K562 (cell line): ENCODE data around the gene CADPS2. TPM values are rescaled to one million over a fixed set of nuclear protein-coding genes. Genes with fewer than 3 reads are reported as not detected.
"Not testable (repeated sequence)": the region's sequence is repeated elsewhere in the genome, so short reads cannot be mapped to it uniquely, and the experiment has no call there.

Experiments used
- ATAC-seq: fragments of 200-7000 bp; cut with Tn5 transposase; 3 replicates; pipeline ENCODE4 v1.9.1; 2020; ENCODE audit warnings: moderate library complexity
- BruUV-seq: library from RNA; stranded (reverse); fragments of 400-500 nt; replicated peaks from 2 replicates; lab custom pipeline; 2021; lab: Mats Ljungman, UMichigan
- CTCF ChIA-PET: fragments of 300-600 bp; formaldehyde crosslinking; extraction: SDS; loops from one replicate; lab custom pipeline; 2021; ENCODE audit warnings: low intra/inter-chr PET ratio; lab: Yijun Ruan, JAX
- POLR2A ChIA-PET: fragments of 300-600, 350-650 bp; sonication (Branson Sonifier 250); formaldehyde crosslinking; extraction: SDS; loops from one replicate; lab custom pipeline; 2021; ENCODE audit warnings: antibody characterized with exemption, inconsistent platforms; lab: Yijun Ruan, JAX
- DNase-seq, 4 experiments: peaks; one replicate each; pipeline versions ENCODE4 v3.0.0 to v3.0.0-alpha.2; 2011 to 2018; ENCODE audit warnings: low spot score in 3 of 4, mixed read lengths in 3 of 4; ENCODE audit errors: extremely low read depth in 1 of 4
- FAIRE-seq: peaks from 2 replicates; lab custom pipeline; 2011; peaks lifted over from hg19 to GRCh38; lab: Jason Lieb, UNC
- H2AFZ ChIP-seq: 2 replicates; pipeline ENCODE4 v1.6.0; 2011; ENCODE audit warnings: low read depth, low read length, control low read depth, inconsistent platforms
- H3K27ac ChIP-seq: fragments of 200-600 bp; 3 replicates; pipeline ENCODE4 v1.8.0; 2011; ENCODE audit warnings: low read depth, mild to moderate bottlenecking, control low read depth, inconsistent platforms, low read length, moderate library complexity, mixed read lengths; ENCODE audit errors: extremely low read depth
- H3K27me3 ChIP-seq, 2 experiments: fragments of 300-600 bp in 1 of 2; 2 replicates in 1 of 2; 3 replicates in 1 of 2; pipeline versions ENCODE4 v1.6.0 to v1.8.0; 2011; ENCODE audit warnings: inconsistent platforms in 2 of 2, low read length in 2 of 2, mild to moderate bottlenecking in 1 of 2, mixed read lengths in 1 of 2, moderate library complexity in 1 of 2; ENCODE audit not compliant: control insufficient read depth in 2 of 2, insufficient read depth in 2 of 2
- H3K36me3 ChIP-seq: fragments of 300-600 bp; 3 replicates; pipeline ENCODE4 v1.8.0; 2011; ENCODE audit warnings: mild to moderate bottlenecking, low read length, inconsistent platforms; ENCODE audit not compliant: control insufficient read depth, insufficient read depth
- H3K4me1 ChIP-seq, 2 experiments: fragments of 200-600 bp in 1 of 2; replicated peaks in 1 of 2; 2 replicates in 1 of 2; 3 replicates in 1 of 2; pipeline versions ENCODE4 v1.5.1 to v1.8.0; 2011; ENCODE audit warnings: inconsistent platforms in 2 of 2, low read length in 2 of 2, mild to moderate bottlenecking in 1 of 2, mixed read lengths in 1 of 2, moderate library complexity in 1 of 2; ENCODE audit not compliant: control insufficient read depth in 2 of 2, insufficient read depth in 2 of 2
- H3K4me2 ChIP-seq: 2 replicates; pipeline ENCODE4 v1.6.1; 2011; ENCODE audit warnings: low read length, control low read depth, inconsistent platforms, mixed read lengths; ENCODE audit not compliant: insufficient read depth
- H3K4me3 ChIP-seq: fragments of 200-600 bp; sonication (generic), shearing (Covaris generic); 2 replicates; pipeline ENCODE4 v1.5.1; 2016; ENCODE audit warnings: control low read depth, inconsistent platforms
- H3K79me2 ChIP-seq: fragments of 200-600 bp; 3 replicates; pipeline ENCODE4 v1.8.0; 2011; ENCODE audit warnings: low read length, inconsistent platforms; ENCODE audit not compliant: control insufficient read depth, insufficient read depth
- H3K9ac ChIP-seq, 2 experiments: 2 replicates each; pipeline versions ENCODE4 v1.6.0 to v1.6.1; 2011; ENCODE audit warnings: low read depth in 2 of 2, low read length in 2 of 2, control low read depth in 1 of 2, inconsistent platforms in 1 of 2, mild to moderate bottlenecking in 1 of 2, mixed read lengths in 1 of 2; ENCODE audit not compliant: insufficient read depth in 1 of 2
- H3K9me1 ChIP-seq: one replicate; pipeline ENCODE4 v1.6.0; 2011; ENCODE audit warnings: inconsistent platforms, mild to moderate bottlenecking, low read length, moderate library complexity; ENCODE audit not compliant: control insufficient read depth, insufficient read depth
- H3K9me3 ChIP-seq: replicated peaks from 2 replicates; pipeline ENCODE4 v1.5.1; 2011; ENCODE audit warnings: low read depth, low read length, inconsistent platforms; ENCODE audit not compliant: control insufficient read depth, insufficient read depth
- H4K20me1 ChIP-seq: replicated peaks from 2 replicates; pipeline ENCODE4 v1.6.1; 2011; ENCODE audit warnings: low read length, inconsistent platforms, mixed read lengths; ENCODE audit not compliant: control insufficient read depth, insufficient read depth
- HNRNPH1 ChIP-seq: fragments of 200-400 bp; formaldehyde crosslinking; optimal IDR thresholded peaks from 2 replicates; pipeline ENCODE3; 2017; ENCODE audit warnings: low read depth, mild to moderate bottlenecking, low read length, moderate library complexity
- KDM5B ChIP-seq: fragments of 200-600 bp; sonication (generic); IDR thresholded peaks from 2 replicates; pipeline ENCODE4 v1.6.1; 2012; ENCODE audit warnings: low read depth, mild to moderate bottlenecking, moderate library complexity, low read length, control low read depth, inconsistent platforms; ENCODE audit not compliant: insufficient replicate concordance
- RFX7 ChIP-seq: fragments of 250-450 bp; sonication (Bioruptor Pico); IDR thresholded peaks from 2 replicates; pipeline ENCODE4 v1.5.1; 2021; ENCODE audit warnings: mild to moderate bottlenecking
- ZNF23 ChIP-seq: fragments of 250-450 bp; sonication (Bioruptor Pico); IDR thresholded peaks from 2 replicates; pipeline ENCODE4 v1.4.0; 2020; ENCODE audit warnings: mild to moderate bottlenecking
- WGBS: fragments of 100-300 bp; shearing (Covaris generic); methylation state at CpG from one replicate; pipeline ENCODE4 v1.1.6; 2016; ENCODE audit warnings: low coverage, mixed read lengths; ENCODE audit not compliant: insufficient coverage; ENCODE audit errors: missing lambda C conversion rate; 5-methylcytosine and 5-hydroxymethylcytosine counted together
- in situ Hi-C: fragments of 300-500 bp; cut with MboI; formaldehyde crosslinking; loops from 4 replicates; pipeline ENCODE4 v1.15.0; 2018; ENCODE audit warnings: inconsistent platforms, mixed read lengths
- intact Hi-C: fragments of 100-400 bp; cut with micrococcal nuclease; formaldehyde crosslinking; loops from 2 replicates; pipeline ENCODE4 v1.14.2; 2022
- polyA plus RNA-seq, 8 experiments: library from polyadenylated mRNA; depleted of rRNA in 4 of 8; stranded (reverse) in 5 of 8; unstranded in 3 of 8; fragments of >200 nt; fragmentation: Nextera tagmentation in 2 of 8; fragmentation: Illumina TruSeq in 1 of 8; extraction: Ambion mirVana in 2 of 8; extraction: Trizol in 1 of 8; gene quantifications; 2 replicates each; pipeline versions ENCODE4 v1.2.1 to v1.2.3, GENCODE V29; 2011 to 2014; ENCODE audit warnings: inconsistent platforms in 1 of 8, missing spikeins in 1 of 8
- total RNA-seq, 7 experiments: library from RNA; depleted of rRNA in 6 of 7; stranded (reverse); fragments of >200 nt in 6 of 7; fragmentation: Illumina TruSeq in 2 of 7; extraction: Trizol in 2 of 7; gene quantifications; 2 replicates each; pipeline versions ENCODE4 v1.2.1 to v1.2.3, GENCODE V29; 2011 to 2021; ENCODE audit warnings: low replicate concordance in 1 of 7

The CADPS2 gene
- total and polyA plus RNA-seq, 9 of the 15 experiments (the other 6 are each of a cell fraction or from before 2014, with no cell fraction given): 0.03 to 0.14 (median 0.04) TPM; not detected in 1

GRCh38 chr7:122637784-122638183 is 248.5 kb downstream of the CADPS2 start:
- H3K4me1 ChIP-seq: no peaks in the 10 kb centered on the region
- in situ Hi-C loops: no loop called here
- DNase-seq (no peak), ATAC-seq (no peak), FAIRE-seq (no peak)
- no peaks in the 10 kb centered on the region for H4K20me1 ChIP-seq
- intact Hi-C loops: no loop called here
- POLR2A ChIA-PET: no interaction called here
- no TSS peak for BruUV-seq
- WGBS: 4% methylated on average over 2 of the region's 2 CpGs
- no peaks in the 10 kb centered on the region for H3K79me2 ChIP-seq
- H3K9me1 ChIP-seq: no peaks in the 10 kb centered on the region
- H2AFZ ChIP-seq: no peak overlapping the region
- H3K4me3 ChIP-seq: no peak overlapping the region
- no peaks in the 10 kb centered on the region for H3K27me3 ChIP-seq
- CTCF ChIA-PET: no interaction called here
- no peaks in the 10 kb centered on the region for H3K36me3 ChIP-seq
- no peak for TF ChIP-seq KDM5B
- no peak for TF ChIP-seq RFX7 (CRISPR knock-in tag)
- no peak for TF ChIP-seq HNRNPH1
- TF ChIP-seq ZNF23: no peak
- H3K9ac ChIP-seq: no peak overlapping the region
- no peak overlapping the region for H3K4me2 ChIP-seq
- H3K27ac ChIP-seq: no peak overlapping the region
- H3K9me3 ChIP-seq: no peaks in the 10 kb centered on the region

- in situ Hi-C loops, H3K9me1 ChIP-seq, H3K9me3 ChIP-seq, H3K27me3 ChIP-seq, CTCF ChIA-PET, ATAC-seq, POLR2A ChIA-PET, intact Hi-C loops, H3K4me3 ChIP-seq, H3K4me1 ChIP-seq, H3K79me2 ChIP-seq, BruUV-seq, H2AFZ ChIP-seq, DNase-seq, H3K9ac ChIP-seq, H3K4me2 ChIP-seq, H3K36me3 ChIP-seq, H4K20me1 ChIP-seq, H3K27ac ChIP-seq, FAIRE-seq: not testable (repeated sequence)
- whole genome bisulfite sequencing: 6% methylated on average over 2 of the region's 2 CpGs
Measured at GRCh38 chr7:122635481-122635880, 250.8 kb downstream of the CADPS2 start.
